ENCODE data around the gene ELOB. TPM values are rescaled to one million over a fixed set of nuclear protein-coding genes. Genes with fewer than 3 reads are reported as not detected.

The ELOB gene
- total and polyA plus RNA-seq, 10 of the 15 experiments (the other 5 are each of a cell fraction or from before 2014, with no cell fraction given) = 86.9 to 823 (median 263) TPM

DNA sequence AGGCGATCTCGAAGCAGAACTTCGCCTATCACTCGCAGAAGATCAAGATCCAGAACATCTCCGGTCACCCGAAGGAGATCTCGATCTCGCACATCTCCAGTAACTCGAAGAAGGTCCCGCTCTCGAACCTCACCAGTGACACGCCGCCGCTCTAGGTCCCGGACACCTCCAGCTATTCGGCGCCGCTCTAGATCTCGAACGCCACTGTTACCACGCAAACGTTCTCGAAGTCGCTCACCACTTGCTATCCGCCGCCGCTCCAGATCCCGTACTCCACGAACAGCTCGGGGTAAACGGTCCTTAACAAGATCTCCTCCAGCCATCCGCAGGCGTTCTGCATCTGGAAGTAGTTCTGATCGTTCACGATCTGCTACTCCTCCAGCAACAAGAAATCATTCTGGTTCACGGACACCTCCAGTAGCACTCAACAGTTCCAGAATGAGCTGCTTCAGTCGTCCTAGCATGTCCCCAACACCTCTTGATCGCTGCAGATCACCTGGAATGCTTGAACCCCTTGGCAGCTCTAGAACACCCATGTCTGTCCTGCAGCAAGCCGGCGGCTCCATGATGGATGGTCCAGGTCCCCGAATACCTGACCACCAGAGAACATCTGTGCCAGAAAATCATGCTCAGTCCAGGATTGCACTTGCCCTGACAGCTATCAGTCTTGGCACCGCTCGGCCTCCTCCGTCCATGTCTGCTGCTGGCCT is 10.5 kb downstream of the ELOB start:
- Histone ChIP-seq H3K9ac (ENCODE audit: control insufficient read depth, insufficient read depth, low read length) (no peak overlapping the region), H2AFZ (ENCODE audit: control insufficient read depth, low read depth, low read length) (no peak overlapping the region), H3K27me3 (replicated peaks in 1 of 2; ENCODE audit: control insufficient read depth in 2 of 2, insufficient read depth in 2 of 2, low read length in 1 of 2) (no peaks in the 10 kb centered on the region), H4K20me1 (ENCODE audit: control insufficient read depth, insufficient read depth) (peaks cover 2% of the 10 kb centered on the region), H3K27ac (ENCODE audit: control insufficient read depth, insufficient read depth) (no peak overlapping the region), H3K4me3 (no peak overlapping the region), H3K4me2 (ENCODE audit: control insufficient read depth, insufficient read depth) (no peak overlapping the region), H3K79me2 (ENCODE audit: control insufficient read depth, insufficient read depth, low read length) (peaks cover 17% of the 10 kb centered on the region), H3K9me3 (replicated peaks; ENCODE audit: control insufficient read depth, insufficient read depth, low read length) (peaks cover 2% of the 10 kb centered on the region; the same call in 1 of the 3 replicates), H3K4me1 (ENCODE audit: control insufficient read depth, insufficient read depth, low read length) (no peaks in the 10 kb centered on the region), H3K36me3 (ENCODE audit: control insufficient read depth in 2 of 2, insufficient read depth in 2 of 2, low read length in 1 of 2) (peaks cover 72 to 74% of the 10 kb centered on the region in 2 experiments)
- FAIRE-seq = no peak
- DNase-seq (ENCODE audit: low read depth, low spot score) = no peak
- WGBS (ENCODE audit: insufficient coverage, insufficient replicate concordance, low lambda C conversion rate, missing lambda C conversion rate) = 96% methylated on average over 38 of the region's 44 CpGs
- ChIA-PET CTCF (interaction anchor here (0.6 kb wide), 1 partner anchor 108 kb away, joined by 3 read pairs; no protein-coding TSS in a partner anchor), POLR2A (interaction anchor here (0.8 to 1.0 kb wide), 2 partner anchors 9 to 12 kb away, joined by 4 read pairs; no protein-coding TSS in a partner anchor), SMC1A (ENCODE audit: uncharacterized antibody, unreplicated experiment) (no interaction called here), RAD21 (ENCODE audit: unreplicated experiment) (no interaction called here)
- BruUV-seq (replicated peaks) = no TSS peak
- no peak for ATAC-seq
- TF ChIP-seq POLR2AphosphoS5 (IDR thresholded peaks at IDR 0.05; ENCODE audit: low read length) (peak; percentile 63), POLR2A (IDR thresholded peaks at IDR 0.05; ENCODE audit: low read depth, low read length) (peak; percentile 43), POLR2AphosphoS2 (IDR thresholded peaks at IDR 0.05; ENCODE audit: low read depth, low read length) (0 out of 2 replicates have a peak, but pooled peaks have one; percentile 9), SMAD1 (IDR thresholded peaks at IDR 0.05; ENCODE audit: low read depth, partially characterized antibody) (no peak)
- in situ Hi-C loops (cut with MboI) (no loop called here), intact Hi-C loops (cut with micrococcal nuclease; ENCODE audit: unreplicated experiment) (no loop called here)

DNA sequence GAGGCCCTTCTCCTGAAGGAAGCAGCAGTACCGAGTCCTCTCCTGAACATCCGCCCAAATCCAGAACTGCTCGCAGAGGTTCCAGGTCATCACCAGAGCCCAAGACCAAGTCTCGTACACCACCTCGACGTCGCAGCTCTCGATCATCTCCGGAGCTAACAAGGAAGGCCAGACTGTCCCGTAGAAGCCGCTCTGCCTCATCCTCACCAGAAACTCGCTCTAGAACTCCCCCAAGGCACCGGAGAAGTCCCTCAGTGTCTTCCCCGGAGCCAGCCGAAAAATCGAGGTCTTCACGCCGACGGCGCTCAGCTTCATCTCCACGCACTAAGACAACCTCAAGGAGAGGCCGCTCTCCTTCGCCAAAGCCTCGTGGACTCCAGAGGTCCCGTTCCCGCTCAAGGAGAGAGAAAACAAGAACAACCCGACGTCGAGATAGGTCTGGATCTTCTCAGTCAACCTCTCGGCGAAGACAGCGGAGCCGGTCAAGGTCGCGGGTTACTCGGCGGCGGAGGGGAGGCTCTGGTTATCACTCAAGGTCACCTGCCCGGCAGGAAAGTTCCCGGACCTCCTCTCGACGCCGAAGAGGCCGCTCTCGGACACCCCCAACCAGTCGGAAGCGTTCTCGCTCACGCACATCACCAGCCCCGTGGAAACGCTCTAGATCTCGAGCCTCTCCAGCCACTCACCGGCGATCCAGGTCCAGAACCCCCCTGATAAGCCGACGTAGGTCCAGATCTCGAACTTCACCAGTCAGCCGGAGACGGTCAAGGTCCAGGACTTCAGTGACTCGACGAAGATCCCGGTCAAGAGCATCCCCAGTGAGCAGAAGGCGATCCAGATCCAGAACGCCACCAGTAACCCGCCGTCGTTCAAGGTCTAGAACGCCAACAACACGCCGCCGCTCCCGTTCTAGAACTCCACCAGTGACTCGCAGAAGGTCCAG is 11.3 kb downstream of the ELOB start:
- H3K4me1 ChIP-seq (ENCODE audit: control insufficient read depth, insufficient read depth, low read length) = no peaks in the 10 kb centered on the region
- no peak overlapping the region for H3K4me3 ChIP-seq
- H3K27ac ChIP-seq (ENCODE audit: control insufficient read depth, insufficient read depth) = no peak overlapping the region
- H3K79me2 ChIP-seq (ENCODE audit: control insufficient read depth, insufficient read depth, low read length) = peaks cover 18% of the 10 kb centered on the region
- WGBS (ENCODE audit: insufficient coverage, insufficient replicate concordance, low lambda C conversion rate, missing lambda C conversion rate) = 98% methylated on average over 70 of the region's 73 CpGs
- ChIA-PET RAD21 (ENCODE audit: unreplicated experiment) (no interaction called here), SMC1A (ENCODE audit: uncharacterized antibody, unreplicated experiment) (no interaction called here), POLR2A (interaction anchor here (0.6 to 0.8 kb wide), 2 partner anchors 10 to 315 kb away, joined by 4 to 5 read pairs; no protein-coding TSS in a partner anchor), CTCF (no interaction called here)
- in situ Hi-C loops (cut with MboI) (no loop called here), intact Hi-C loops (cut with micrococcal nuclease; ENCODE audit: unreplicated experiment) (no loop called here)
- peaks cover 2% of the 10 kb centered on the region for H4K20me1 ChIP-seq (ENCODE audit: control insufficient read depth, insufficient read depth)
- no peak overlapping the region for H3K9ac ChIP-seq (ENCODE audit: control insufficient read depth, insufficient read depth, low read length)
- no peak overlapping the region for H2AFZ ChIP-seq (ENCODE audit: control insufficient read depth, low read depth, low read length)
- peaks cover 76 to 80% of the 10 kb centered on the region in 2 experiments for H3K36me3 ChIP-seq (ENCODE audit: control insufficient read depth in 2 of 2, insufficient read depth in 2 of 2, low read length in 1 of 2)
- peaks cover 2% of the 10 kb centered on the region; the same call in 1 of the 3 replicates for H3K9me3 ChIP-seq (replicated peaks; ENCODE audit: control insufficient read depth, insufficient read depth, low read length)
- no TSS peak for BruUV-seq (replicated peaks)
- no peak overlapping the region for H3K4me2 ChIP-seq (ENCODE audit: control insufficient read depth, insufficient read depth)
- no peak for FAIRE-seq
- no peak for DNase-seq (ENCODE audit: low read depth, low spot score)
- ATAC-seq = no peak
- no peaks in the 10 kb centered on the region for H3K27me3 ChIP-seq (replicated peaks in 1 of 2; ENCODE audit: control insufficient read depth in 2 of 2, insufficient read depth in 2 of 2, low read length in 1 of 2)
- no peak for TF ChIP-seq SPI1 (IDR thresholded peaks at IDR 0.05; ENCODE audit: borderline replicate concordance, insufficient read depth, low read depth, low read length)
- TF ChIP-seq POLR2A (IDR thresholded peaks at IDR 0.05; ENCODE audit: low read depth, low read length) = peak; percentile 53; the same call in 1 of the 2 replicates
- TF ChIP-seq RELA (IDR thresholded peaks at IDR 0.05; ENCODE audit: borderline replicate concordance, partially characterized antibody) = no peak
- TF ChIP-seq HDAC2 (IDR thresholded peaks at IDR 0.05) = no peak
- no peak for TF ChIP-seq HDAC6 (IDR thresholded peaks at IDR 0.05; ENCODE audit: unreplicated experiment)
- TF ChIP-seq SIN3A (IDR thresholded peaks at IDR 0.05; ENCODE audit: low read depth, low read length) = no peak
- no peak for TF ChIP-seq MEF2A (IDR thresholded peaks at IDR 0.05; ENCODE audit: insufficient read depth, low read depth, low read length)
- TF ChIP-seq, protein P1, sequence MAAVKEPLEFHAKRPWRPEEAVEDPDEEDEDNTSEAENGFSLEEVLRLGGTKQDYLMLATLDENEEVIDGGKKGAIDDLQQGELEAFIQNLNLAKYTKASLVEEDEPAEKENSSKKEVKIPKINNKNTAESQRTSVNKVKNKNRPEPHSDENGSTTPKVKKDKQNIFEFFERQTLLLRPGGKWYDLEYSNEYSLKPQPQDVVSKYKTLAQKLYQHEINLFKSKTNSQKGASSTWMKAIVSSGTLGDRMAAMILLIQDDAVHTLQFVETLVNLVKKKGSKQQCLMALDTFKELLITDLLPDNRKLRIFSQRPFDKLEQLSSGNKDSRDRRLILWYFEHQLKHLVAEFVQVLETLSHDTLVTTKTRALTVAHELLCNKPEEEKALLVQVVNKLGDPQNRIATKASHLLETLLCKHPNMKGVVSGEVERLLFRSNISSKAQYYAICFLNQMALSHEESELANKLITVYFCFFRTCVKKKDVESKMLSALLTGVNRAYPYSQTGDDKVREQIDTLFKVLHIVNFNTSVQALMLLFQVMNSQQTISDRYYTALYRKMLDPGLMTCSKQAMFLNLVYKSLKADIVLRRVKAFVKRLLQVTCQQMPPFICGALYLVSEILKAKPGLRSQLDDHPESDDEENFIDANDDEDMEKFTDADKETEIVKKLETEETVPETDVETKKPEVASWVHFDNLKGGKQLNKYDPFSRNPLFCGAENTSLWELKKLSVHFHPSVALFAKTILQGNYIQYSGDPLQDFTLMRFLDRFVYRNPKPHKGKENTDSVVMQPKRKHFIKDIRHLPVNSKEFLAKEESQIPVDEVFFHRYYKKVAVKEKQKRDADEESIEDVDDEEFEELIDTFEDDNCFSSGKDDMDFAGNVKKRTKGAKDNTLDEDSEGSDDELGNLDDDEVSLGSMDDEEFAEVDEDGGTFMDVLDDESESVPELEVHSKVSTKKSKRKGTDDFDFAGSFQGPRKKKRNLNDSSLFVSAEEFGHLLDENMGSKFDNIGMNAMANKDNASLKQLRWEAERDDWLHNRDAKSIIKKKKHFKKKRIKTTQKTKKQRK (IDR thresholded peaks at IDR 0.05; ENCODE audit: low read depth, low read length) = no peak
- TF ChIP-seq HDGF (IDR thresholded peaks at IDR 0.05) = no peak
- TF ChIP-seq EED (IDR thresholded peaks at IDR 0.05; ENCODE audit: low read depth) = no peak
